OCI-LY7 (cell line): ENCODE measurements around the gene LMO3.

ENCODE experiments used
- EZH2phosphoT487 ChIP-seq: fragments of 200-600 bp; sonication (generic); IDR thresholded peaks from 2 replicates; pipeline ENCODE4 v1.6.1; 2018; ENCODE audit warnings: low read depth, borderline replicate concordance, mild to moderate bottlenecking, mixed run types, antibody characterized with exemption, low read length, moderate library complexity, mixed read lengths
- TF ChIP-seq, protein P1 (sequence below): fragments of 200-600 bp; sonication (generic); conservative IDR thresholded peaks from 2 replicates; pipeline ENCODE4 v1.5.1; 2014; ENCODE audit warnings: mild to moderate bottlenecking, antibody characterized with exemption, low read length, moderate library complexity, mixed read lengths

DNA sequence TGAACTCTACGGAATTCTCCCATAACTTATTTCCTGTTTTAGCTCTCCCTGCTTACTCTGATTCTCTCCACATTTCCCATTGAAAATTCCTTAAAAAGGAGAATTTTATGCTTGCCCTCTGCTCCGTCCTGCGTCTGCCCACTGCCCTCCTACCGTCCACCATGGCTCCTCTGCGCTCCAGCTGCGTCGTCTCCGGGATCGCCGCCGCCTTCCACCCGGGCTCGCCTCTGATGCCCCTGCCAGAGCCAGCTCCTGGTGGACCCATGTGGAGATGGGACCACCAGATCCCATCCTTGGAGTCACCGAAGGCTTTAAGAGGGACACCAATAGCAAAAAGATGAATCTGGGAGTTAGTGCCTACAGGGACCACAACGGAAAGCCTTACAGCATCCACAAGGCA, 92.7 kb downstream of the LMO3 start:
- TF ChIP-seq, protein P1, sequence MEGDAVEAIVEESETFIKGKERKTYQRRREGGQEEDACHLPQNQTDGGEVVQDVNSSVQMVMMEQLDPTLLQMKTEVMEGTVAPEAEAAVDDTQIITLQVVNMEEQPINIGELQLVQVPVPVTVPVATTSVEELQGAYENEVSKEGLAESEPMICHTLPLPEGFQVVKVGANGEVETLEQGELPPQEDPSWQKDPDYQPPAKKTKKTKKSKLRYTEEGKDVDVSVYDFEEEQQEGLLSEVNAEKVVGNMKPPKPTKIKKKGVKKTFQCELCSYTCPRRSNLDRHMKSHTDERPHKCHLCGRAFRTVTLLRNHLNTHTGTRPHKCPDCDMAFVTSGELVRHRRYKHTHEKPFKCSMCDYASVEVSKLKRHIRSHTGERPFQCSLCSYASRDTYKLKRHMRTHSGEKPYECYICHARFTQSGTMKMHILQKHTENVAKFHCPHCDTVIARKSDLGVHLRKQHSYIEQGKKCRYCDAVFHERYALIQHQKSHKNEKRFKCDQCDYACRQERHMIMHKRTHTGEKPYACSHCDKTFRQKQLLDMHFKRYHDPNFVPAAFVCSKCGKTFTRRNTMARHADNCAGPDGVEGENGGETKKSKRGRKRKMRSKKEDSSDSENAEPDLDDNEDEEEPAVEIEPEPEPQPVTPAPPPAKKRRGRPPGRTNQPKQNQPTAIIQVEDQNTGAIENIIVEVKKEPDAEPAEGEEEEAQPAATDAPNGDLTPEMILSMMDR, result no peak
- no peak for TF ChIP-seq EZH2phosphoT487
